Mucosa of descending colon (tissue), 3 donors: ENCODE measurements around the gene HAGH. TPM values are rescaled to one million over a fixed set of nuclear protein-coding genes. Genes with fewer than 3 reads are reported as not detected.

Experiments used
- ATAC-seq: fragments of 200-7000 bp; cut with Tn5 transposase; one replicate; pipeline ENCODE4 v1.9.1; 2020; ENCODE audit warnings: mild to moderate bottlenecking, moderate library complexity
- DNase-seq, 3 donors: peaks; one replicate each; pipeline ENCODE4 v3.0.0-alpha.2; 2020
- H3K36me3 ChIP-seq: fragments of 200-600 bp; one replicate; pipeline ENCODE4 v1.8.0; 2021; ENCODE audit warnings: low read depth, mild to moderate bottlenecking
- H3K4me1 ChIP-seq: fragments of 200-600 bp; one replicate; pipeline ENCODE4 v1.8.0; 2021; ENCODE audit warnings: low read depth, mild to moderate bottlenecking
- H3K4me3 ChIP-seq: fragments of 200-600 bp; one replicate; pipeline ENCODE4 v1.8.0; 2021; ENCODE audit warnings: mild to moderate bottlenecking
- H3K9me3 ChIP-seq: fragments of 200-600 bp; one replicate; pipeline ENCODE4 v1.8.0; 2021; ENCODE audit warnings: mild to moderate bottlenecking
- CTCF ChIP-seq: fragments of 200-600 bp; IDR thresholded peaks from one replicate; pipeline ENCODE4 v1.8.0; 2022; ENCODE audit warnings: antibody characterized with exemption, mild to moderate bottlenecking
- intact Hi-C, 2 donors: fragments of 100-400 bp; cut with DNase I in 1 of 2; cut with micrococcal nuclease in 1 of 2; formaldehyde crosslinking; loops; one replicate each; pipeline versions ENCODE4 v1.11.0 to v1.11.1; 2022; cut with DNase I, micrococcal nuclease
- total RNA-seq, 3 donors: library from RNA; stranded (reverse); fragmentation: NEBNext Ultra II Directional in 2 of 3; extraction: Animal tissue kit (Norgen Biotek cat#: 25700) in 2 of 3; gene quantifications; one replicate each; pipeline versions ENCODE4 v1.2.1 to v1.2.4, GENCODE V29; 2021 to 2023
- donor health status: DM: no; HTN: no; CAD: no; lungs with moderate emphysema.
- donor health status: DM: no; HTN: no; CAD: no.
- donor health status: DM: no; HTN: yes; CAD: no.

The HAGH gene
- total RNA-seq, 3 donors from 2014 or later: 63.4 to 94.8 (median 68.0) TPM

GRCh38 chr16:1793578-1794220 lies 32.9 kb downstream of the HAGH start, which contains the start of gene IGFALS:
TSS of gene IGFALS (minus strand) at chr16:1793705. CDS start at chr16:1793652, 53 bp downstream.
- Histone ChIP-seq H3K9me3 (peaks cover 10% of the 10 kb centered on the region), H3K4me3 (no peak within 1 kb of the TSS), H3K4me1 (no peaks in the 10 kb centered on the region), H3K36me3 (no peaks in the 10 kb centered on the region)
- peak; percentile 59 for ATAC-seq
- TF ChIP-seq CTCF: no peak
- intact Hi-C loops: no loop called here
- DNase-seq: peak in 2 of 3 donors; percentile 35 to 50

GRCh38 chr16:1792836-1793577 lies 33.6 kb downstream of the HAGH start:
- ATAC-seq (no peak), DNase-seq (peak in 1 of 3 donors; percentile 53)
- Histone ChIP-seq H3K9me3 (peaks cover 4% of the 10 kb centered on the region), H3K4me3 (no peak overlapping the region), H3K4me1 (no peaks in the 10 kb centered on the region), H3K36me3 (no peaks in the 10 kb centered on the region)
- no peak for TF ChIP-seq CTCF
- intact Hi-C loops: no loop called here

- Histone ChIP-seq H3K4me1 (no peaks in the 10 kb centered on the region), H3K4me3 (no peak overlapping the region), H3K36me3 (no peaks in the 10 kb centered on the region), H3K9me3 (no peaks in the 10 kb centered on the region)
- DNase-seq (peak in 2 of 3 donors; percentile 40 to 51), ATAC-seq (peak; percentile 57)
- intact Hi-C loops: no loop called here
- no peak for TF ChIP-seq CTCF
These were observed 34.4 kb downstream of the HAGH start for GRCh38 chr16:1791943-1792812.

- Histone ChIP-seq H3K36me3 (no peaks in the 10 kb centered on the region), H3K4me3 (no peak overlapping the region), H3K9me3 (no peaks in the 10 kb centered on the region), H3K4me1 (no peaks in the 10 kb centered on the region)
- peak in 1 of 3 donors; percentile 25 for DNase-seq
- no peak for ATAC-seq
- no peak for TF ChIP-seq CTCF
- intact Hi-C loops: no loop called here
These were observed 35.2 kb downstream of the HAGH start for GRCh38 chr16:1791256-1791942.
